Fibroblast of skin of right biceps (primary cell): ENCODE data around the gene KRTAP10-4.
"Not testable (repeated sequence)": the region's sequence is repeated elsewhere in the genome, so short reads cannot be mapped to it uniquely, and the experiment has no call there.

Source experiments
- DNase-seq: peaks from one replicate; pipeline ENCODE4 v3.0.0-alpha.2; 2013

The KRTAP10-4 gene

DNA sequence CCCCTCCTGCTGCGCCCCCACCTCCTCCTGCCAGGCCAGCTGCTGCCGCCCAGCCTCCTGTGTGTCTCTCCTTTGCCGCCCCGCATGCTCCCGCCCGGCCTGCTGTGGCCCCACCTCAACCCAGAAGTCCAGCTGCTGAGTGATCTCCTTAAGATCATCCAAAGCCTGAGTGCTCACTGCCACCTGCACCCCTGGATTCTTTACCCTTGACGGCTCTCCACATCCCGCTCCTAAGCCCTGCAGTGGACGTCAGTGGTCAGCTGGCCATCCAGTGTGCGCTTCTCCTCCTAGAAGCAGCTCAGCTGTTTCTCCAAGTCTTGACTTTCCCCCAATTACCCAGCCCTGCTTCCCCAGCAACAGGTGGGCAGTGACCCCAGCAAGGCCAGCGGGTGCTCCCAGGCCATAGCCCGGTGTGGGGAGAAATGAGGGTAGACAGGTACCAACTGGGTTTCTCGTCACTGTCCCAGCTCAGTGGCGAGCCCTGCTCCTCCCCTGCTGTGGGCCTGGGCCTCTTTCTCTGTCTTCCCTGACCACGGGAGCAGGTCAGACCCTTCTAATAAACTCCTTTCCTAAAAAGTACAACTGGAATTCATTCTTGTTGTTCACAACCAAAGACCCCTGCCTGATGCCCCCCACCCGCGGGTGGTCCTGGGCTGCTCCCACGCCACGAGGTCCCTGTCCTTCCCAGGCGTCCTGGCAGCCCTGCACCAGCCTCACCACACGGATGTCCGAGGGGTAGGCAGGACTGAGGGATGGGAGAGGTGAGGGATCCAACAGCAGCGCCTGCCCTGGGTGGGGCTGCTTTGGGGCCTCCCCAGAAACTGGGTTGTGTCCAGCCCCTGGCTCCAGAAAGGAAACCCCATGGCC, 28.3 kb downstream of the KRTAP10-4 start:
- no peak for DNase-seq

DNA sequence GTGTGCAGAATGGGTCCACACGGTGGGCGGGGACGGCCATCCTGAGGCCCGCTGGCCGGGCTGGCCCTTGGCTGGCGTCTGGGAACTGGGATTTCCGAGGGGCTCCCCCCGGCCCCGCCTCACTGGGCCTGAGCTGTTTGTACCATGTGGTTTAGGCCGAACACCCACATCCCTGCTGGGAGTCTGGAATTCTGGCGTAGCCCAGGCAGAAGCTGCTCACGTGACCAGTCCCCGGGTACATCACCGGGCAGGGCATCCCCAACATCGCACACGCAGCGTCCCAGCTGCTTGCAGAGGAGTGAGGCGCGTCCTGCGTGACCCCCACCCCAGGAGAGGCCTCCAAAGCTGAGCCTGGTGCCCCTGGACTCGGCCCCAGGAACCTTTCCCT, 28.9 kb downstream of the KRTAP10-4 start:
- DNase-seq: no peak

DNA sequence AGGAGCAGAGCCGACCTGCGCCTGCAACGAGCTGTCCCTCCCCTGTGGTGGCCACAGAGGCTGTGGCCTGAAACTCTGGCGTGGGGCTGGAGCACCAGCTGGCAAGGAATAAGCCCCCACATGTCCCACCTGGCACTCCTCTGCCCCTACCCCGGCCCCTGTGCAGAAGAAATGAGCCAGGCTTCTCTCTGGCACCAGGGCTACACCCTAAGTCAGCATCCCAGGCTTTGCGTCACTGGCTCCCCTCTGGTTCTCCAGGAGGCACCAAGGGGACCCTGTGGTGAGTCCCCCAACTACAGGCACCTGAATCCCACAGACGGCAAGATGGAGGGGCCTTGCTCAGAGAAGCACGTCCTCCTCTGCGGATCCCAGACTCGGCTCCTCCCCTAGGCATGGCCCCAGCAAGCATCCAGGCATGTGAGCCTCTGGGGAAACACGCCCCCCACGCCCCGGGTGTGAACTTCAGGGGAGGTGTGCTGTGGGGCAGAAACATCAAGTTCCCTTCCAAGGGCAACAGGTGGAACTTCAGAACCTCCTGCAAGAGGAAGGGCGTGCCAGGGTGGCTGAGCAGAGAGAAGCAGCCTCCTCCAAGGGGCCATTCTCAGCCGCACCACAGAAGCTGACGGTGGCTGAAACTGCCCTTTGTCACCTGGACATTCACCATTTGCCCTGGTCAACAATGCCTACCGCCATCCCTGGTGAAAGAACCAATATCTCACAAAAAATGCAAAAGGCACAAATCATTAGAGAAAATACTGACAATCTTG, 29.8 kb downstream of the KRTAP10-4 start:
- DNase-seq: no peak

- DNase-seq: no peak
These were observed 30.4 kb downstream of the KRTAP10-4 start for GRCh38 chr21:44603911-44604310.

- no peak for DNase-seq
These were observed 33.0 kb downstream of the KRTAP10-4 start for GRCh38 chr21:44606495-44606894.

GRCh38 chr21:44609193-44609592, 35.7 kb downstream of the KRTAP10-4 start:
- no peak for DNase-seq

GRCh38 chr21:44610157-44610843, 36.8 kb downstream of the KRTAP10-4 start:
- DNase-seq: not testable (repeated sequence)

DNA sequence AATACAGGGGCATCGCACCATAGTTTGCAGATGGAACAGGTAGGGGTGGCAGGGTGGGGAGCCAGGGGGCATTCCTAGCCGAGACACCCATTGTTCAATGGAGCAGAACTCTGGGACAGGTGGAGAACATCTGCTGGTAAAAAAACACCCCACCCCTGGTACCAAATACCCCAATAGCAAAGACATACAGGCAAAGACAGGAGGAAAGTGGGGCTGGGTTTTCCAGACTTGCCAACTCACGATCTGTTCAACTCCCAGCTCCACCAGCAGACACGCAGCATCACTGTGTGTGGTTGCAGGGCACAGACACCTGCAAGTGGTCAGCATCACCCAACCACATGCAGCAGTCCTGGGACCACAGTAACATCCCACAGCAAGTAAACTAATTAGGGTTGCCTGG, 38.0 kb downstream of the KRTAP10-4 start:
- DNase-seq: no peak

- no peak for DNase-seq
These were observed 38.5 kb downstream of the KRTAP10-4 start, which contains the start of gene KRTAP10-8 for GRCh38 chr21:44612029-44612486. TSS of gene KRTAP10-8 (plus strand) at chr21:44612079. CDS start at chr21:44612101, 22 bp downstream.

GRCh38 chr21:44612669-44613229, 39.2 kb downstream of the KRTAP10-4 start:
- no peak for DNase-seq

- no peak for DNase-seq
These were observed 40.0 kb downstream of the KRTAP10-4 start for GRCh38 chr21:44613386-44614155.

DNA sequence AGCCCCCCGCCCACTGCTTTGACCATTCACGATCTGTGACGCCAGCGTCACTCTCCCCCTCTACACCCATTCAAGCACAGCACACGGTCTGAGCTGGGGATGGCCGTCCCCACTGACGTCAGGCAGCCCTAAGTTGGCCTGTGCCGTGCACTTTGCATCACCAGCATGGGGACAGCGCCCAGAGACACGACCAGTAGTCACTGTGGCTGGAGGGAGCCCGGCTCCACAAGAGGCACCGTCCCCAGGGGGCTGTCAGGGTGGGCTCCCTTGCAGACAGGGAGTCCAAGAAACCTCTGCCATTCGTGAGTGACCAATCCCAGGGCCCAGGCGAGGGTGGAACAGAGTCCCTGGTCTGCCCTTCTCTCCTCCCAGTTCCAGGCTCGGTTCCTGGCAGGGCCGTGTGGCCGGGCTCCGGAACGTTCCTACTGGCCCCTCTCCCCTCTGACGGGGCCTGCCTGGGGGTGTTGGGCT, 40.7 kb downstream of the KRTAP10-4 start:
- DNase-seq: no peak

DNA sequence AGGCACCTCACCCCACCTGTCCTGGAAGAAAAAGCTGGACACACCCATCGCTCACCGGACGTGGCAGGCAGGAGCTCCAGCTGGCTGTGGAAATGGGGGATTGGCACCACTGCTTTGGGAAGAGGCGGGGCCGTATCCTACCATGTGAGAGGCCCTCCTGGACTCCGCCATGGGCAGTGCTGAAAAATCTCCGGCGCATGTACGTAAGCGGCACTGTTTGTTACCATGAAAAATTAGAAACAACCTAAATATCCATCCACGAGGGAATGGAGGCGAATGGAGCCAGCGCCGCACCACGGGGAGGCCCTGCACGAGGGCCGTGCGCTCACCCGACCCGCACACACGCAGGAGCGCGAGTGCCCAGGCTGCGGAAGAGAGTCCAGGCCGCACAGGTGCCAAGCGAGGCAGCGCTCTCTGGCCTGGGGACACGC, 41.4 kb downstream of the KRTAP10-4 start:
- DNase-seq: no peak

DNA sequence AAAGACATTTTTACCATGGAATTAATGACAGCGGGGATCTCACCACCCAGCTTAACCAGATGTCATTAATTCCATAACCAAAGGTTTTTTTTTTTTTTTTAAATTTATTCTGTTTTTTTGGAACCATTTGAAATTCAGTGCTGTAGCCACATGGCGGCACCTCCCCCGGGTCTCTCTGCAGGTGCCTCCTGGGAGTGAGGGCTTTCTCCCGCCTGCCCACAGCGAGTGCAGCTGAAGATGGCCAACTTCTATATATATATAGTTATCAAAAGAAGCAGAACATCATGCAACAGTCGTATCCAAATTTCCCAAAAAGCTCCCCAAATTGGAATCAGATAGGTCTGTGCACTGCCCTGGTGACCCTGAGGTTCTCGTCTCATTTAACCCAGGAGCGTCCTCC, 41.9 kb downstream of the KRTAP10-4 start:
- DNase-seq: no peak

- DNase-seq: no peak
These were observed 42.5 kb downstream of the KRTAP10-4 start for GRCh38 chr21:44615911-44616590.

- no peak for DNase-seq
These were observed 43.0 kb downstream of the KRTAP10-4 start for GRCh38 chr21:44616591-44616926.

GRCh38 chr21:44617071-44617501, 43.6 kb downstream of the KRTAP10-4 start:
- no peak for DNase-seq

- no peak for DNase-seq
These were observed 45.0 kb downstream of the KRTAP10-4 start for GRCh38 chr21:44618504-44618903.

GRCh38 chr21:44618909-44619308, 45.4 kb downstream of the KRTAP10-4 start:
- no peak for DNase-seq

- DNase-seq: no peak
These were observed 46.4 kb downstream of the KRTAP10-4 start for GRCh38 chr21:44619886-44620285.

DNA sequence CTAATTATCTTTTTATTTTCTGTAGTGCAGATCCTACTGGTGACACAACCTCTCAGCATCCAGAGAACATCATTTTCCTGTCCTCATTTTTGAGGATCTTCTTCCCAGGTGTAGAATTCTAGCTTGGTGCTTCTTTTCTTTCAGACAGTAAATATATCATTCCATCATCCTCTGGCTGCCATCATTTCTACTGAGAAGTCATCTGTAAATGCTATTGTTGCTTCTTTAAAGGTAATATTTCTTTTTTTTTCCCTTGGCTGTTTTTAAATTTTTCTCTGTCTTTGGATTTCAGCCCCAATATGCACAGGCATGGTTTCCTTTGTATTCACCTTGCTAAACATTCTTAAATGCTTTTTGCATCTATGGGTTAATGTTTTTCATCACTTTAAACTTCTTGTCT, 50.0 kb downstream of the KRTAP10-4 start:
- no peak for DNase-seq
